NCI-H526 treated with DMSO at 0.1 percent for 48 hours (cell line): Measurements from ENCODE around the gene SLC44A2.

Experiments used
- DNase-seq: peaks from one replicate; lab custom pipeline; 2025; lab: John Stamatoyannopoulos, UW

Gene SLC44A2

GRCh38 chr19:10615429-10616023 is 9.8 kb upstream of the SLC44A2 start:
- no peak for DNase-seq

DNA sequence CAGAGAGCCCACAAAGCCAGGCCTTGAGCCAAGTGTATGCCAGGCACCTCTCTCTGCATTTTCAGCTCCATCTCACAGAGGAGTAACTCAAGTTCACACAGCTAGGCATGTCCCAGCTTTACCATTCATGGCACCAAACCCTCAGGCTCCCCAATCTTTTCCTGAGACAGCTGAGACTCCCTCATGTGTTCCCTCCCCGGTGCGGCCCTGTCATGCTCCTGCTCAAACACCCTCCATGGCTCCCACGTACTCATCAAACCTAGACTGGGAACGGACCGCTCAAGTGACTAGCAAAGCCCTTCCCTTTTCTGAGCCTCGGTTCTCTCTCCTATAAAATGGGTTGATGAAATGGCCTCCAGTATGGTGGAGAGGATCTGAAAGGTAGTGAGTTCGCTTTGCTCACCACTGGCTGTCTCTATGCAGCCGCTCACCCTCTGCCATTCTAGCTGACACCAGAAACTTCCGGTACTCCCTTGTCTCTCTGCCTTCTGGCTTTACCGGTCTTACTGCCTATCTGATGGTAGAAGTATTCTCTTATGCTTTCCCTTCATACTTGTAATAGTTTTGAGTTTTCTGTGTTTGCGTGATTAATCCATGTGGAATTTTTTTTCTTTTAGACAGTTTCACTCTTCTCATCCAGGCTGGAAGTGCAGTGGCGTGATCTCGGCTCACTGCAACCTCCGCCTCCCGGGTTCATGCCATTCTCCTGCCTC is 7.8 kb upstream of the SLC44A2 start:
- DNase-seq: no peak

- DNase-seq: no peak
Measured at GRCh38 chr19:10618846-10619245, 6.5 kb upstream of the SLC44A2 start.

DNA sequence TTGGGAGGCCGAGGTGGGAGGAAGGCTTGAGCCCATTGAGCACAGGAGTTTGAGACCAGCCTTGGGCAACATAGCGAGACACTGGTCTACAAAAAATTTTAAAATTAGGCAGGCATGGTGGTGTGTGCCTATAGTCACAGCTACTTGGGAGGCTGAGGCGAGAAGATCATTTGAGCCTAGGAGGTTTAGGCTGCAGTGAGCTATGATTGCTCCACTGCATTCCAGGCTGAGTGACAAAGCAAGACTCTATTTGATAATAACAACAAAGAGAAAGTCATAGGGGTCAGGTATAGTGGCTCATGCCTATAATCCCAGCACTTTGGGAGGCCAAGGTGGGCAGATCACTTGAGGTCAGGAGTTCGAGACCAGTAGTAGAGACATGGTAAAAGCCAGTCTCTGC is 4.6 kb upstream of the SLC44A2 start:
- no peak for DNase-seq

DNA sequence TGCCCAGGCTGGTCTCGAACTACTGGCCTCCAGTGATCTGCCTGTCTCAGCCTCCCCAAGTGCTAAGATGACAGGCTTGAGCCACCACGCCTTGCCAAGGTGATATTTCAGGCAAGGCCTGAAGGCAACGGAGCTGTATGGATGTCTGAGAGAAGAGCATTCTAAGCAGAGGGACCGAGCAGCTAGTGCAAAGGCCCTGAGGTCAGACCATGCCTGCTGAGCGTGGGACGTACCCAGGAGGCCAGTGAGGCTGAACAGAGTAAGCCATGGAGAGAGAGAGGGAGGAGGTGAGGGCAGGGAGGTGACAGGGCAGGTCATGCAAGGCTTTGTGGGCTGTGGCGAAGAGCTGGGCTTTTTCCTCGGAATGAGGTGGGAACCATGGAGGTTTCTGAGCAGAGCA is 3.4 kb upstream of the SLC44A2 start:
- no peak for DNase-seq

DNA sequence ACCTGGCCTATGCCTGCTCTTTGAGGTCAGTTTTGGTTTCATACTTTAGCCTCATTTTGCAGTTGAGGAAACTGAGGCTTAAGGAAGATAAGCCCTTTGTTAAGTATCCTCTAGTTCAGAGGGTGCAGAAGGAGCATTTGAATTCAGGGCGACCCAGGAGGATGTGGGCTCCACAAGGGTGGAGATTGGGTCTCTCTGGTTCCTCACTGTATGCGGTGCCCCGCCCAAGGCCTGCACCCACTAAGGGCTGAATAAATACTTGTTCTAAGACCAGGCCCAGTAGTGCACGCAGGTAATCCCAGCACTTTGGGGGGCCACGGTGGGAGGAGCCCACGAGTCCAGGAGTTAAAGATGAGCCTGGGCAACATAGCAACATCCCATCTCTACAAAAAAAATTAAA is 768 bp upstream of the SLC44A2 start:
- no peak for DNase-seq

GRCh38 chr19:10625762-10626138 is 397 bp downstream of the SLC44A2 start:
- no peak for DNase-seq

- no peak for DNase-seq
Measured at GRCh38 chr19:10631874-10632273, 6.5 kb downstream of the SLC44A2 start.

DNA sequence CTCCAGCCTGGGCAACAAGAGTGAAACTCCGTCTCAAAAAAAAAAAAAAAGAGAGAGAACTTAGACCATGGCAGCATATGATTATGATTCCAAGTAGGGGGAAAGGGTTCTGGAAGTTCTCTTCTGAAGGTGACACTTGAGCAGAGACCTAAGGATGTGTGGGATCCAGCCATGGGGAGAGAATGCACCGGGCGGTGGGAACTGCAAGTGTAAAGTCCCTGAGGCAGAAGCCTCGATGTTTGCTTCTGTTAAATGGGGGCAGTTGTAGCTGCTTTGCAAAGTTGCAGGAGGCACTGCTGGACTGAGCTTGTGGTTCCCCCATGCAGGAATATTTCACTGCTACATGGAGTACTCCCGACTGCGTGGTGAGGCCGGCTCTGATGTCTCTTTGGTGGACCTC is 9.1 kb downstream of the SLC44A2 start:
- no peak for DNase-seq

- no peak for DNase-seq
Measured at GRCh38 chr19:10634963-10635362, 9.6 kb downstream of the SLC44A2 start.

DNA sequence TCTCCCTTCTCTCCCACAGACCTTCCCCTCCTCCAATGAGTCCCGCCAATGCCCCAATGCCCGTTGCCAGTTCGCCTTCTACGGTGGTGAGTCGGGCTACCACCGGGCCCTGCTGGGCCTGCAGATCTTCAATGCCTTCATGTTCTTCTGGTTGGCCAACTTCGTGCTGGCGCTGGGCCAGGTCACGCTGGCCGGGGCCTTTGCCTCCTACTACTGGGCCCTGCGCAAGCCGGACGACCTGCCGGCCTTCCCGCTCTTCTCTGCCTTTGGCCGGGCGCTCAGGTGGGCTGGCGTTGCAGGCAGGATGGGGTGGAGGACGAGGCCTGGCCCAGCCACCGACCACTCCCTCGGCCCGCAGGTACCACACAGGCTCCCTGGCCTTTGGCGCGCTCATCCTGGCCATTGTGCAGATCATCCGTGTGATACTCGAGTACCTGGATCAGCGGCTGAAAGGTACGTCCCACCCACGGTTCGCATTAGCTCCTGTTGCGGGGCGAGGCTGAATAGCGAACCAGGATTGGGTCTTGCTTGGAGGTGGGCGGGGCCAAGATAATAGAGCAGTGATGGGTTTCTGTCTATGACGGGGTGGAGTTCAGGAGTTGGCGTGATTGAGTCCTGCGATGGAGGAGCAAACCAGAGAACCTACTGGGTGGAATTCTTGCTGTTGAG is 11.1 kb downstream of the SLC44A2 start:
- DNase-seq: no peak

DNA sequence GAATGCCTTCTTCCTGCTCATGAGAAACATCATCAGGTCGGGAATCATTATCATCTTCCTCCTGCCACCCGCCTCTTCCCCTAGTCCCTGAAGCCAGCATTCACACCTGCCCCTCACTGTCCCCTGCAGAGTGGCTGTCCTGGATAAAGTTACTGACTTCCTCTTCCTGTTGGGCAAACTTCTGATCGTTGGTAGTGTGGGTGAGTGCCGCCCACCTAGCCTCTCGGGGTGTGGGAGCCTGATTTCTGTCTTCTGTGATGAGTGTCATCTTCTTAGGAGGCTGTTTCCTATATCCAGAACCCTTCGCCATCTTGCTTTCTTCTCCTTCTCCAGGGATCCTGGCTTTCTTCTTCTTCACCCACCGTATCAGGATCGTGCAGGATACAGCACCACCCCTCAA is 12.5 kb downstream of the SLC44A2 start:
- DNase-seq: no peak

GRCh38 chr19:10639836-10640235 is 14.5 kb downstream of the SLC44A2 start:
- no peak for DNase-seq

GRCh38 chr19:10640361-10640760 is 15.0 kb downstream of the SLC44A2 start:
- DNase-seq: no peak

- no peak for DNase-seq
Measured at GRCh38 chr19:10641248-10641647, 15.9 kb downstream of the SLC44A2 start.

GRCh38 chr19:10642473-10643171 is 17.3 kb downstream of the SLC44A2 start:
- no peak for DNase-seq

GRCh38 chr19:10643172-10643967 is 18.0 kb downstream of the SLC44A2 start:
- no peak for DNase-seq

DNA sequence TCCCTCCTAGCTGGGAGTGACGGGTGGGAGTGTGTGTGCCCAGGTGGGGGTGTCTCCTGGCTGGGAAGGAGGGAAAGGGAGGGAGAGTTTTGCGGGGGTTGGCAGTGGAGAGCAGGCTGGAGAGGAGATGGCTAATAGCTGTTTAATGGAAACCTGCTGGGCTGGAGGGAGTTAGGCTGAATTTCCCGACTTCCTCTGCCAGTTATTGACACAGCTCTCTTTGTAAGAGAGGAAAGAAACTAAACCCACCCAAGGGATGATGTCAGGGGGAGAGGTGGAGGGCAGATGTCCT is 18.6 kb downstream of the SLC44A2 start:
- DNase-seq: no peak

GRCh38 chr19:10644260-10645007 is 19.1 kb downstream of the SLC44A2 start:
- DNase-seq: no peak

DNA sequence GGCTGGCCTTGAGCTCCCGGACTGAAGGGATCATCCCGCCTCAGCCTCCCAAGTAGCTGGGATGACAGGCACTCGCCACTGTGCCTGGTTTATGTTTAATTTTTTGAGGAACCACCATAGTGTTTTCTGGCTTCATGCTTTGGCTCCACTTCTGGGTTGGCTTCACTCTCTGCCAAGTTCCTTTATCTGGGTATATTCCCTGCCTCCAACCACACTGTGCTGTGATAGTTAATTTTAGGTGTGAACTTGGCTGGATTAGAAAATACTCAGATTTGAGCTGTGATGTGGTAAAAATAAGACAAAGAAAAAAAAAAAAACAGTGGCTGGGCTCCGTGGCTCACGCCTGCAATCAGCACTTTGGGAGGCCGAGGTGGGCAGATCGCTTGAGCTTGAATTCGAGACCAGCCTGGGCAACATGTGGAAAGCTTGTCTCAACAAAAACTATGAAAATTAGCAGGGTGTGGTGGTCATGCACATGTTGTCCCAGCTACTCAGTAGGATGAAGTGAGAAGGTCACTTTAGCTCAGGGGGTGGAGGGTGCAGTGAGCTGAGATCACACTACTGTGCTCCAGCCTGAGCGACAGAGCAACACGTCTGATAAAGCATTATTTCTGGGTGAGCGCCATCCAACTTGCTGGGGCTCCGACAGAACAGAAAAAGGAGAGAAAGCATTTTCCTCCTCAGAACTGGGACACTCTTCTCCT is 21.3 kb downstream of the SLC44A2 start:
- no peak for DNase-seq

DNA sequence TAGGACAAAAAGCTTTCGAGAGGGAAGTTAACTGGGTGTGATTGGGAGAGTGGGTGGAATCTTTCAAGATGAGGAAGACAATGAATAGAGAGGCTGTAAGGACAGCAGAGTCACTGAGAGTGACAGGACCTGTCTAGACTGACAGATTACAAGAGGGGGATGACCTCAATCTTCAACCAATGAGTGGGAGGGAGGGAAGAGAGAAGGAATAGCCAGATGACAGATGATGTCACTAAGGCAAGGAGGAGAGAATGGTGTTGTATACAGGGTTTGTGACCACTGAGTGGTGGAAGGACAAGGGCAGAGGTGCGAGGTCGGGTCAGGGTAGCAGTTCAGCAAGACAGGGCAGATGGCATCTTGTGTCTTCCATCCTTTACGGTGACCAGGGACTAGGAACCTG is 23.0 kb downstream of the SLC44A2 start:
- DNase-seq: no peak
